H1 (cell line): ENCODE data around the gene FHAD1.

Experiments
- HDAC6 ChIP-seq: IDR thresholded peaks from one replicate; pipeline ENCODE4 v1.7.1; 2012; ENCODE audit warnings: low read depth, mild to moderate bottlenecking, inconsistent platforms, low read length, moderate library complexity
- POLR2A ChIP-seq, 2 experiments: IDR thresholded peaks; 1 replicate in 1 of 2; 2 replicates in 1 of 2; pipeline ENCODE4 v1.6.1; 2011; ENCODE audit warnings: low read depth in 2 of 2, low read length in 2 of 2, mild to moderate bottlenecking in 2 of 2; ENCODE audit errors: control extremely low read depth in 1 of 2
- SIRT6 ChIP-seq: IDR thresholded peaks from one replicate; pipeline ENCODE4 v1.7.1; 2012; ENCODE audit warnings: low read length, inconsistent platforms
- TF ChIP-seq, protein P1 (sequence below), 3 experiments: IDR thresholded peaks; 1 replicate in 2 of 3; 2 replicates in 1 of 3; pipeline versions ENCODE4 v1.5.1 to v1.6.1; 2011; ENCODE audit warnings: low read length in 3 of 3, mild to moderate bottlenecking in 3 of 3, inconsistent platforms in 2 of 3, low read depth in 1 of 3, moderate library complexity in 1 of 3; ENCODE audit not compliant: insufficient read depth in 1 of 3; ENCODE audit errors: control extremely low read depth in 1 of 3

DNA sequence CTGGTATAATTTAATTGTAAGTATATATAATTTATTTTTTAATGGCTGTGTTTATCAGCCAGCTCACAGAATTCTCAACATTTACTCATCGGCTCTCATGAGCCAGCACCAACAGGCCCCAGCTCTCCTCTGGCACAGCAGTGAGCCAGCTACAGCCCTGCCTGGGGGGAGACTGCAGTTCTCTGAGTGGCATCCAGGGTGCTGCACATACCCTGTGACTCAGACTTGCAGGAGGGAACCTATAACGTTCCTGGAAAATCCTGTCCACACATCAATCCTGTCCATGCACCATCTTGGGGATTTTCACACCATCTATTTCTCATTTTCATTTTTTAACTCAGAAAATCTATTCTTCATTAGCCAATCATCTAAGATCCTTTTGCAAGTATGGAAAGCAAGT is 36.5 kb downstream of the FHAD1 start:
- TF ChIP-seq POLR2A (IDR thresholded peaks at IDR 0.05; ENCODE audit: control extremely low read depth in 1 of 2, low read depth in 2 of 2, low read length in 2 of 2): no peak
- no peak for TF ChIP-seq SIRT6
- TF ChIP-seq, protein P1, sequence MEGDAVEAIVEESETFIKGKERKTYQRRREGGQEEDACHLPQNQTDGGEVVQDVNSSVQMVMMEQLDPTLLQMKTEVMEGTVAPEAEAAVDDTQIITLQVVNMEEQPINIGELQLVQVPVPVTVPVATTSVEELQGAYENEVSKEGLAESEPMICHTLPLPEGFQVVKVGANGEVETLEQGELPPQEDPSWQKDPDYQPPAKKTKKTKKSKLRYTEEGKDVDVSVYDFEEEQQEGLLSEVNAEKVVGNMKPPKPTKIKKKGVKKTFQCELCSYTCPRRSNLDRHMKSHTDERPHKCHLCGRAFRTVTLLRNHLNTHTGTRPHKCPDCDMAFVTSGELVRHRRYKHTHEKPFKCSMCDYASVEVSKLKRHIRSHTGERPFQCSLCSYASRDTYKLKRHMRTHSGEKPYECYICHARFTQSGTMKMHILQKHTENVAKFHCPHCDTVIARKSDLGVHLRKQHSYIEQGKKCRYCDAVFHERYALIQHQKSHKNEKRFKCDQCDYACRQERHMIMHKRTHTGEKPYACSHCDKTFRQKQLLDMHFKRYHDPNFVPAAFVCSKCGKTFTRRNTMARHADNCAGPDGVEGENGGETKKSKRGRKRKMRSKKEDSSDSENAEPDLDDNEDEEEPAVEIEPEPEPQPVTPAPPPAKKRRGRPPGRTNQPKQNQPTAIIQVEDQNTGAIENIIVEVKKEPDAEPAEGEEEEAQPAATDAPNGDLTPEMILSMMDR (IDR thresholded peaks at IDR 0.05; ENCODE audit: control extremely low read depth in 1 of 3, insufficient read depth in 1 of 3, low read depth in 1 of 3, low read length in 3 of 3): peak in 2 of 3 experiments; percentile 4 to 14; a peak in 2 of 4 replicates
- no peak for TF ChIP-seq HDAC6
